Lung (tissue), 12 donors: ENCODE results near the gene HMGCL. TPM values are rescaled to one million over a fixed set of nuclear protein-coding genes. Genes with fewer than 3 reads are reported as not detected.

Experiments used
- ATAC-seq: fragments of 200-7000 bp; cut with Tn5 transposase; one replicate; pipeline ENCODE4 v1.9.1; 2020; ENCODE audit warnings: moderate number of reproducible peaks; ENCODE audit not compliant: insufficient read depth, low FRiP score
- DNase-seq, 3 donors: peaks; one replicate each; pipeline ENCODE4 v3.0.0-alpha.2; 2013 to 2017
- H3K27ac ChIP-seq, 2 donors: one replicate each; pipeline ENCODE4 v1.5.1; 2013; ENCODE audit warnings: mild to moderate bottlenecking in 2 of 2, moderate library complexity in 2 of 2, control low read depth in 1 of 2, inconsistent platforms in 1 of 2, low read depth in 1 of 2, low read length in 1 of 2
- H3K27me3 ChIP-seq, 3 donors: one replicate each; pipeline ENCODE4 v1.5.1; 2013; ENCODE audit warnings: low read length in 2 of 3; ENCODE audit not compliant: control insufficient read depth in 3 of 3, insufficient read depth in 3 of 3
- H3K36me3 ChIP-seq, 4 donors: one replicate each; pipeline ENCODE4 v1.5.1; 2013; ENCODE audit warnings: low read length in 4 of 4, mild to moderate bottlenecking in 1 of 4, moderate library complexity in 1 of 4; ENCODE audit not compliant: control insufficient read depth in 4 of 4, insufficient read depth in 4 of 4
- H3K4me1 ChIP-seq, 5 donors: one replicate each; pipeline ENCODE4 v1.5.1; 2013; ENCODE audit warnings: low read length in 5 of 5, mild to moderate bottlenecking in 2 of 5, moderate library complexity in 1 of 5; ENCODE audit not compliant: control insufficient read depth in 5 of 5, insufficient read depth in 5 of 5
- H3K4me3 ChIP-seq: one replicate; pipeline ENCODE4 v1.5.1; 2013; ENCODE audit warnings: mild to moderate bottlenecking, control low read depth, moderate library complexity
- H3K9ac ChIP-seq, 2 donors: one replicate each; pipeline ENCODE4 v1.5.1; 2013; ENCODE audit warnings: low read length in 2 of 2, control low read depth in 1 of 2; ENCODE audit not compliant: insufficient read depth in 1 of 2
- H3K9me3 ChIP-seq, 4 donors: one replicate each; pipeline ENCODE4 v1.5.1; 2013; ENCODE audit warnings: low read length in 3 of 4, mild to moderate bottlenecking in 1 of 4, moderate library complexity in 1 of 4; ENCODE audit not compliant: control insufficient read depth in 4 of 4, insufficient read depth in 3 of 4
- CTCF ChIP-seq: IDR thresholded peaks from 2 replicates; pipeline ENCODE4 v1.5.1; 2012; ENCODE audit warnings: mild to moderate bottlenecking; ENCODE audit errors: control extremely low read depth, extremely low read depth
- WGBS, 2 donors: extraction: QIAGEN DNeasy Blood & Tissue Kit; methylation state at CpG; one replicate each; pipeline ENCODE4 v1.1.7; 2013; 5-methylcytosine and 5-hydroxymethylcytosine counted together
- polyA plus RNA-seq, 2 donors: library from polyadenylated mRNA; stranded (reverse); fragments of 200-250 nt; gene quantifications; one replicate each; pipeline ENCODE4 v1.2.1, GENCODE V29; 2013
- total RNA-seq, 2 donors: library from RNA; depleted of rRNA in 1 of 2; stranded (reverse); fragments of >200 nt in 1 of 2; gene quantifications; one replicate each; pipeline ENCODE4 v1.2.1, GENCODE V29; 2014 to 2021
- donor health status: control.
- donor health status: control.
- donor health status: Bipolar disorder and iron deficiency.
- donor health status: healthy.
- donor health status: DM: yes; HTN: yes; CAD: no.

Gene HMGCL
- total and polyA plus RNA-seq, 4 donors = 33.3 to 47.6 (median 43.9) TPM

- ATAC-seq (no peak), DNase-seq (no peak)
- TF ChIP-seq CTCF = no peak
- Histone ChIP-seq H3K9ac (no peak overlapping the region), H3K4me1 (no peaks in the 10 kb centered on the region), H3K9me3 (no peaks in the 10 kb centered on the region), H3K27ac (no peak overlapping the region), H3K4me3 (no peak overlapping the region), H3K36me3 (peaks cover 5 to 28% (median 19%) of the 10 kb centered on the region in 4 donors), H3K27me3 (no peaks in the 10 kb centered on the region)
- WGBS, 2 donors = 91 to 97% methylated on average over 3 of the region's 3 CpGs
Measured at GRCh38 chr1:23817633-23818032, 7.6 kb downstream of the HMGCL start.

- no peak for TF ChIP-seq CTCF
- Histone ChIP-seq H3K27me3 (no peaks in the 10 kb centered on the region), H3K9me3 (no peaks in the 10 kb centered on the region), H3K4me3 (no peak overlapping the region), H3K27ac (no peak overlapping the region), H3K9ac (no peak overlapping the region), H3K36me3 (peaks cover 10 to 35% (median 19%) of the 10 kb centered on the region in 4 donors), H3K4me1 (no peaks in the 10 kb centered on the region)
- DNase-seq = no peak
- ATAC-seq = no peak
Measured at GRCh38 chr1:23816906-23817305, 8.3 kb downstream of the HMGCL start.

- no peak for ATAC-seq
- H3K36me3 ChIP-seq = peaks cover 10 to 35% (median 19%) of the 10 kb centered on the region in 4 donors
- WGBS, 2 donors = 94 to 96% methylated on average over 3 of the region's 3 CpGs
- no peaks in the 10 kb centered on the region for H3K27me3 ChIP-seq
- H3K4me1 ChIP-seq = no peaks in the 10 kb centered on the region
- no peaks in the 10 kb centered on the region for H3K9me3 ChIP-seq
- H3K27ac ChIP-seq = no peak overlapping the region
- no peak overlapping the region for H3K4me3 ChIP-seq
- TF ChIP-seq CTCF = no peak
- DNase-seq = no peak
- H3K9ac ChIP-seq = no peak overlapping the region
Measured at GRCh38 chr1:23816361-23816760, 8.9 kb downstream of the HMGCL start.

GRCh38 chr1:23814016-23814415 is 11.2 kb downstream of the HMGCL start:
- H3K9ac ChIP-seq = no peak overlapping the region
- H3K27ac ChIP-seq = no peak overlapping the region
- DNase-seq = no peak
- no peak for ATAC-seq
- no peaks in the 10 kb centered on the region for H3K4me1 ChIP-seq
- peaks cover 10 to 33% (median 19%) of the 10 kb centered on the region in 4 donors for H3K36me3 ChIP-seq
- H3K9me3 ChIP-seq = no peaks in the 10 kb centered on the region
- WGBS, 2 donors = 89 to 93% methylated on average over 4 of the region's 4 CpGs
- no peak overlapping the region for H3K4me3 ChIP-seq
- TF ChIP-seq CTCF = no peak
- no peaks in the 10 kb centered on the region for H3K27me3 ChIP-seq
